DOHH2 (cell line): ENCODE measurements around the gene CSN2.

Source experiments
- H3F3A ChIP-seq: fragments of 200-600 bp; sonication (generic), shearing (Covaris generic); 2 replicates; pipeline ENCODE4 v1.6.0; 2016; ENCODE audit warnings: antibody characterized with exemption, mild to moderate bottlenecking; ENCODE audit not compliant: control insufficient read depth, insufficient read depth
- H3K27ac ChIP-seq: fragments of 200-600 bp; sonication (generic); 2 replicates; pipeline ENCODE4 v1.5.1; 2014; ENCODE audit warnings: low read depth, mild to moderate bottlenecking, low read length, moderate library complexity
- H3K27me3 ChIP-seq: fragments of 200-600 bp; sonication (generic); 2 replicates; pipeline ENCODE4 v1.6.1; 2014; ENCODE audit warnings: mild to moderate bottlenecking, low read length, mixed read lengths; ENCODE audit not compliant: control insufficient read depth
- H3K36me3 ChIP-seq: fragments of 200-600 bp; sonication (generic); 2 replicates; pipeline ENCODE4 v1.6.1; 2014; ENCODE audit warnings: mild to moderate bottlenecking, low read length, moderate library complexity, mixed read lengths; ENCODE audit not compliant: control insufficient read depth
- H3K4me1 ChIP-seq: fragments of 200-600 bp; sonication (generic); 2 replicates; pipeline ENCODE4 v1.6.1; 2014; ENCODE audit warnings: mild to moderate bottlenecking, low read length, mixed read lengths; ENCODE audit not compliant: control insufficient read depth
- H3K4me2 ChIP-seq: fragments of 200-600 bp; sonication (generic); 2 replicates; pipeline ENCODE4 v1.6.0; 2014; ENCODE audit warnings: mild to moderate bottlenecking, low read length, moderate library complexity
- H3K4me3 ChIP-seq: fragments of 200-600 bp; sonication (generic); 2 replicates; pipeline ENCODE4 v1.5.1; 2014; ENCODE audit warnings: mild to moderate bottlenecking, low read length, mixed read lengths
- H3K79me2 ChIP-seq: fragments of 200-600 bp; sonication (generic); 2 replicates; pipeline ENCODE4 v1.6.1; 2014; ENCODE audit warnings: mild to moderate bottlenecking, low read length, mixed read lengths; ENCODE audit not compliant: control insufficient read depth
- H3K9me2 ChIP-seq: fragments of 200-600 bp; sonication (generic); replicated peaks from 2 replicates; pipeline ENCODE4 v1.6.1; 2014; ENCODE audit warnings: mild to moderate bottlenecking, low read length, mixed read lengths; ENCODE audit not compliant: control insufficient read depth
- H3K9me3 ChIP-seq: fragments of 200-600 bp; sonication (generic); 2 replicates; pipeline ENCODE4 v1.6.1; 2014; ENCODE audit warnings: antibody characterized with exemption, low read length, mixed read lengths; ENCODE audit not compliant: control insufficient read depth, insufficient read depth
- H4K20me1 ChIP-seq: fragments of 200-600 bp; sonication (generic); 2 replicates; pipeline ENCODE4 v1.6.0; 2014; ENCODE audit warnings: low read depth, mild to moderate bottlenecking, antibody characterized with exemption, low read length, moderate library complexity; ENCODE audit not compliant: control insufficient read depth, insufficient read depth
- EZH2phosphoT487 ChIP-seq: fragments of 200-600 bp; sonication (generic); IDR thresholded peaks from 2 replicates; pipeline ENCODE4 v1.6.1; 2017; ENCODE audit warnings: borderline replicate concordance, mild to moderate bottlenecking, antibody characterized with exemption, low read length, moderate library complexity, mixed read lengths
- TF ChIP-seq, protein P1 (sequence below): fragments of 200-600 bp; sonication (generic); IDR thresholded peaks from one replicate; pipeline ENCODE4 v1.5.1; 2014; ENCODE audit warnings: antibody characterized with exemption, mild to moderate bottlenecking, low read depth, low read length; ENCODE audit not compliant: poor library complexity, severe bottlenecking

Gene CSN2

GRCh38 chr4:69920874-69921273, 44.7 kb downstream of the CSN2 start:
- Histone ChIP-seq H3K9me2 (no peaks in the 10 kb centered on the region), H3K27ac (no peak overlapping the region), H3K27me3 (no peaks in the 10 kb centered on the region), H3K4me2 (no peak overlapping the region), H4K20me1 (no peaks in the 10 kb centered on the region), H3K4me1 (no peaks in the 10 kb centered on the region), H3K79me2 (no peaks in the 10 kb centered on the region), H3F3A (no peaks in the 10 kb centered on the region), H3K9me3 (no peaks in the 10 kb centered on the region), H3K4me3 (no peak overlapping the region), H3K36me3 (no peaks in the 10 kb centered on the region)
- TF ChIP-seq, protein P1, sequence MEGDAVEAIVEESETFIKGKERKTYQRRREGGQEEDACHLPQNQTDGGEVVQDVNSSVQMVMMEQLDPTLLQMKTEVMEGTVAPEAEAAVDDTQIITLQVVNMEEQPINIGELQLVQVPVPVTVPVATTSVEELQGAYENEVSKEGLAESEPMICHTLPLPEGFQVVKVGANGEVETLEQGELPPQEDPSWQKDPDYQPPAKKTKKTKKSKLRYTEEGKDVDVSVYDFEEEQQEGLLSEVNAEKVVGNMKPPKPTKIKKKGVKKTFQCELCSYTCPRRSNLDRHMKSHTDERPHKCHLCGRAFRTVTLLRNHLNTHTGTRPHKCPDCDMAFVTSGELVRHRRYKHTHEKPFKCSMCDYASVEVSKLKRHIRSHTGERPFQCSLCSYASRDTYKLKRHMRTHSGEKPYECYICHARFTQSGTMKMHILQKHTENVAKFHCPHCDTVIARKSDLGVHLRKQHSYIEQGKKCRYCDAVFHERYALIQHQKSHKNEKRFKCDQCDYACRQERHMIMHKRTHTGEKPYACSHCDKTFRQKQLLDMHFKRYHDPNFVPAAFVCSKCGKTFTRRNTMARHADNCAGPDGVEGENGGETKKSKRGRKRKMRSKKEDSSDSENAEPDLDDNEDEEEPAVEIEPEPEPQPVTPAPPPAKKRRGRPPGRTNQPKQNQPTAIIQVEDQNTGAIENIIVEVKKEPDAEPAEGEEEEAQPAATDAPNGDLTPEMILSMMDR = no peak
- TF ChIP-seq EZH2phosphoT487 = no peak

DNA sequence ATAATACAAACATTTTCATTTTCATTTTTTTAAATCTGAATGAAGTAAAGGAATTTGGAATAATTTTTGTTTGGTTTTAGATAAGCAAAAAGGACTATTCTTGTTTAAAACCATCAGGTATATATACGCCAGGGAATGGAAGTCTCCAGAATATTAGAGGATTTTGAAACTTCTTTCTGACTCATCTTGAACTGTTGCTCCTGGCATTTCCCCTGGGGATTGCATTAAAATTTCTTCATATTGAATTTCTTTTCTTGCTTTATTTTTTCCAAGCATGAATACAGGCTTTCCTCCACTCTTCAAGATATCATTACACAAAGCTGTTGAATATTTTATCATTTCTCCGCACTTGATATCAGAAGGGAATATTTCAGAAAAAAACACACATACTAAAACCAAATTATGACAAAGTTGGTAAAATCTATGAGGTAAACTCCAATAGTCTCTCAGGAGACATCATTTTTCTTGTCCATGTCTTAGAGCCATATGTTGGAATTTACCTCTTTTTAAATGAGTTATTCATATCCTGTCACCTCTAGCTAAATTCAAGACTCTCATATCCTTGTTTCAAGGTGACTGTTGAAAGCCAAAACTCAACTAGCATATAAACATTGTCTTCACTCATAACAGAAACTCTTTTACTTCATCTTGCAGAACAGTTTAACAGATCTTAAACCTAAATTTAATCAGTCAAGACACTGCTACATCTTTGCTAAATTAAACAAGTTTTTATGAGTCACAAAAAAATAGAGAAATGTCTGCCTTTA, 55.3 kb downstream of the CSN2 start:
- Histone ChIP-seq H3K4me1 (peaks cover 16% of the 10 kb centered on the region), H4K20me1 (no peaks in the 10 kb centered on the region), H3K9me3 (no peaks in the 10 kb centered on the region), H3K4me2 (no peak overlapping the region), H3K9me2 (no peaks in the 10 kb centered on the region), H3K27me3 (no peaks in the 10 kb centered on the region), H3K27ac (no peak overlapping the region), H3K79me2 (no peaks in the 10 kb centered on the region), H3F3A (no peaks in the 10 kb centered on the region), H3K4me3 (no peak overlapping the region), H3K36me3 (no peaks in the 10 kb centered on the region)
- TF ChIP-seq EZH2phosphoT487 = no peak
- TF ChIP-seq, protein P1 = no peak

GRCh38 chr4:69909195-69909594, 56.3 kb downstream of the CSN2 start:
- Histone ChIP-seq H3K9me3 (no peaks in the 10 kb centered on the region), H4K20me1 (no peaks in the 10 kb centered on the region), H3K4me2 (peak overlapping the region; percentile 16; the same call in 1 of the 2 replicates), H3K36me3 (no peaks in the 10 kb centered on the region), H3K9me2 (no peaks in the 10 kb centered on the region), H3K4me1 (peaks cover 16% of the 10 kb centered on the region), H3F3A (no peaks in the 10 kb centered on the region), H3K4me3 (no peak overlapping the region), H3K27ac (no peak overlapping the region), H3K27me3 (no peaks in the 10 kb centered on the region), H3K79me2 (no peaks in the 10 kb centered on the region)
- no peak for TF ChIP-seq EZH2phosphoT487
- TF ChIP-seq, protein P1 = no peak
